NCI-H446 treated with DMSO at 0.1 percent for 48 hours (cell line): Measurements from ENCODE around the gene ENDOD1.

Experiments
- DNase-seq: peaks from one replicate; lab custom pipeline; 2025; lab: John Stamatoyannopoulos, UW

The ENDOD1 gene

GRCh38 chr11:95175818-95176380 lies 86.3 kb downstream of the ENDOD1 start:
- no peak for DNase-seq
